HG03108 (cell line): ENCODE data around the gene ABCA13.

Experiments
- ATAC-seq: cut with Tn5 transposase; IDR thresholded peaks from one replicate; pipeline ENCODE4 v1.9.1; 2021; ENCODE audit warnings: moderate library complexity; ENCODE audit not compliant: unreplicated experiment

Gene ABCA13

DNA sequence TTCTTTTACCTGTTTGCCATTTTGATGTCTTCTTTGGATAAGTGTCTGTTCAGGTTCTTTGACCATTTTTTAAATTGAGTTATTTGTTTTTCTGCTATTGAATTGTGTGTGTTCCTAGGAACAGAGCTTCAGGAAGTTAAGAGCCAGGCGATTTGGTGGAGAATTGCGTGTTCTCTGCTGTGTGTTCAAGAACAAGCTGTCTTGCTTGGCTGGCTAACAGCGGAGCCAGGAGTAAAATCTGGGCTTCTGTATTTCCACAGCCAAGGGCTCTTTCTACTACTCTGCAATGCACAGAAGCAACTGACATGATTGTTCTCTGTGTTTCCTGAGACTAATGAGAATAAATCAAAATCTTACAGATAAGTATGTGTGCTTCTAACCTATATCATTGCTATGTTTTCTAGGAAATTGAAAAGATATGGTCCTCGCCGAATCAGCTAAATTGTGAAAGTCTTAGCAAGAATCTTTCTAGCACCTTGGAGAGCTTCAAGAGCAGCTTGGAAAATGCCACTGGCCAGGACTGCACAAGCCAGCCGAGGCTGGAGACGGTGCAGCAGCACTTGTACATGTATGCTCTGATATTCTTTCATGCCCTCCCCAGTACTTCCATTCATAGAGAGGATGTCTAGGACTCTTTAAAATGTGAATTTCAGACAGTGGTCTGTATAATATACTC lies 124.2 kb downstream of the ABCA13 start:
- ATAC-seq, result no peak

DNA sequence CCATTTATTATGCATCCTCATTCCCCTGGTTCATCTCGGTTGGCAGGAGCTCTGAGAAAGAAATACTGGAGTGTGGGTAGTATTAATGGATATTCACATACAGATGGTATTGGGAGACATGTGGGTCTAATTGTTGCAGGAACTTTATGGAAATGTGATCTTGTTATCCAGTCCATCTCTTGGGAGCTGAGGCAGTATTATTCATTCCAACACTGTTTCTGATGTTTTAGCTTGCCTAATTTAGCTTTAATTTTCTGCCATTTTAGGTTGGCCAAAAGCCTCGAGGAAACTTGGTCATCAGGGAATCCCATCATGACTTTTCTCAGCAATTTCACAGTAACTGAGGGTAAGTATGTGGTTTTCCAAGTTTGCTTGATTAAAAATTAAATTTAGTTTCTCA lies 125.7 kb downstream of the ABCA13 start:
- ATAC-seq, result no peak

DNA sequence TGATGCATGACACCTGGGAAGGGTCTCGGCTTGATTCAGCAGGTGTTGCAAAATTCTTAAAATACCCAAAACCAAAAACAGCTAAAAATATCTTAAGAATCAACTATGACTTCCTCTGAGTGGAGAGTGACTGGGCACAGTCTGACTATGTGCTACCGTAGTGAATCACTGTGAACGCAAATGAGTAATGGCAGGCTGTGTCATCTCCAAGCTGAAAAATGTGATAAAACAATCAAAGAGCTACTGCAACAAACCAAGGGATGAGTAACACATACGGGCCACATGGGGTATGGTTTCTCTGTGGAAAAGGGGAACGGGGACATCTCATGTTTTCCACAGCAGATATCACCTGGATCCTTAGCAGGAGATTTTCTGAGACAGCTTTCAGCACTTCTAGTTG lies 127.5 kb downstream of the ABCA13 start:
- peak; percentile 55 for ATAC-seq

DNA sequence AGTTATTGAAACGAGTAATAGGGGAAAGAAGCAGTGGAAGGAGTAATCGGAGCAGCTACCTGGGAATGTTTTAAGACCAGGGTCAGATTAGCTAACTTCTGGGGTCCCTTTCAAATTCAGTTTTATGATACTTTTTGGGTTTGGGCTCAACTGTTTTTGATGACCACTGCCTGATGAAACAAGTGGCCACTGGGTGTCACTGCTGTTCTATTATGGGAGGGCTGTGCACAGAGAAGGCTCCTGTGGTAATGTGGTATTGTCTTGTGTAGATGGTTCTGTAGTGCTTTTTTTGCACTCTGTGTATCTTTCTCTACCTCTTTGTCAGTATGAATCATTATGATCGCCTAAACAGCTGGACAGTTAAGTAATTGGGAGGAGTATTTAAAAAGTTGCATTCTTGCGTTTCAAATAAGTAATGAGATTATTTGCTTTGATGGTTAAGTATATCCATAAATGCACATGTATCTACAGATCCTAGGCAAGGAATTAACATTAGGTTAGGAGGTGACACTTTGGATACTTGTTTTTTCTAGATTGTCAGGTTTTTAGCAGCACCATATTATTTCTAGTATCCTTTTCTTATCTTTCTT lies 128.4 kb downstream of the ABCA13 start:
- ATAC-seq, result peak; percentile 78

DNA sequence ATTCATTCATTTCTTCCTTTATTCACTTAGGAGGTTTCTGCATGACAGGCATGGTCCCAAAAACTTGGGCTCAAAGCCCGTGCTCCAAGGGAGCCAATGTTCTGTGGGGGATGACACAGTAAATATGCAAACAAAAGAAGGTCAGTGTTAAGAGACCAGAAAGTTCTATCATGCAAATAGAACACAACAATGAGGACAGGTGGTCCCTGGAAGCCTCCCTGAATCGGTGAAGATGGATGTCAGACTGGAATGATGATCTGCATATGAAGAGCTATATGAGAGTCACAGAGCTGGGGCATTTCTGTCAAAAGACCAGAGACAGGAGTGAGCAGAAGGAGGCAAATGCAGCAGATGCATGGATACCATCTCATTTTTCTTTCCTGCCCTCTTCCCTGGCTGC lies 129.0 kb downstream of the ABCA13 start:
- no peak for ATAC-seq

DNA sequence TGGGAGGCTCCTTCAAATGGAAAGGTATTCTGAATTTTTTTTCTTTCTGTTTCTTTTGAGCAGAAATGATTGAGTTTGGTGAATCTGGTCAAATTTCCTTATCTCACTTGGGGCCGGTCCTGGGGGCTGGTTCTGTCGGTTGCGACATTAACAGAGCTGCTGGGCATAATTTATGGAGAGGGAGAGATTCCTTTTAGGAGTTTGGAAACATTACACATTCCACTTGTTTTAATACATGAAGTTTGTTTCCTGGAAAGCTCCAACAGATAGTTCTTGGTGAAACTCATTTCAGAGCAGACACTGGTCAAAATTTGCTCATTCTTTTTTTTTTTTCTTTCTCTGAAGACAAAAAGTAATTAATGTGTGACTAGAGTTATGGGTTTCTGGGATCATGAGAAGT lies 129.9 kb downstream of the ABCA13 start:
- no peak for ATAC-seq

DNA sequence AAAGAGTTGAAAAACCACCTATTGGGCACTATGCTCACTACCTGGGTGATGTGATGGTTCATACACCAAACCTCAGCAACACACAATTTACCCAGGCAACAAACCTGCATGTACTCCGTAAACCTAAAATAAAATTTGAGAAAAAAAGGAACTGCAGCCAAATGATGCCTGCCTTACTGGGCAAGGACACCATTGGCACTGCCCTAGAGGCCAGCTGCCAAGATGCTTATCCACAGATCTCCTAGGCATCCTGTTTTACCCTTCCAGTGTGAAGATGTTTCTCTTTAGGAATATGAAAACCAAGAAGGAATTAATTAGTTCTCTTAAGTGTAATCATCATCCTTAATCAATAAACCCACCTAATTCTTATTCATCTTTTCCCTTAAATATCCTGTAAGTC lies 133.4 kb downstream of the ABCA13 start:
- ATAC-seq, result no peak

DNA sequence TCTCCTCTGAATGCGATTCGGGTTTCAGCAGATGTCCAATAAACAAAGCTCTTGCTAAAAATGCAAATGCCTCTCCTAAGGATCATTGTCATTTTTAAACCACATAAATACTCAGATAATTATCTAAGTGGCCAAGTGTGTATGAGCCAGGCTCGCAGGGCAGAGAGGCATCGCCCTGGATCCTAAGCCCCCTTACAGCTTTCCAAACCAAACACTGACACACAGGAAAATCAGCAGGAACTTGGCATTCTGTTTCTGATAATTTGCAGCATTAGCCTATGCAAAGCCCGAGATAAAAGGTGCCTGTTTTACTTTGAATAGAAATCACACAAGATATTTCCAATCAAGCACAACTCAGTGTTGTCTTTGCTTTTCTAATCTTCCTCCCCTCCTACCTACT lies 134.4 kb downstream of the ABCA13 start:
- ATAC-seq, result no peak

DNA sequence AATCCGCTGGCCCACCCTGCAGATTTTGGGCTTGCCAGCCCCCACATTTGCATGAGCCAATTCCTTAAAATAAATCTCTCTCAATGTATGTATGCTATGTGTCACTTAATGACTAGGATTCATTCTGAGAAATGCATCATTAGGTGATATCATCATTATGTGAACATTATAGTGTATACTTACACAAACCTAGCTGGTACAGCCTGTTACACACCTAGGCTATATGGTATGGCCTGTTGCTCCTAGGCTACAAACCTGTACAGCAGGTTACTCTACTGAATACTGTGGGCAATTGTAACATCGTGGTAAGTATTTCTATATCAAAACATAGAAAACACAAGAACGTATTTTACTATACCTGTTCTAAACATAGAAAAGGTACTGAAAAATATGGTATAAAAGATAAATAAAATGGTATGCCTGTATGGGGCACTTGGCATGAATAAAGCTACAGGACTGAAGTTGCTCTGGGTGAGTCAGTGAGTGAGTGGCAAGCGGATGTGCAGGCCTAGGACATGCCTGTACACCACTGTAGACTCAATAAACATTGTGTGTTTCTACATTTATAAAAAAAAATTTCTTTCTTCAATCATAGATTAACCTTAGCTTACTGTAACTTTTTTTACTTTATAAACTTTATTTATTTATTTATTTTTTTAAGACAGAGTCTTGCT lies 135.9 kb downstream of the ABCA13 start:
- ATAC-seq, result no peak

DNA sequence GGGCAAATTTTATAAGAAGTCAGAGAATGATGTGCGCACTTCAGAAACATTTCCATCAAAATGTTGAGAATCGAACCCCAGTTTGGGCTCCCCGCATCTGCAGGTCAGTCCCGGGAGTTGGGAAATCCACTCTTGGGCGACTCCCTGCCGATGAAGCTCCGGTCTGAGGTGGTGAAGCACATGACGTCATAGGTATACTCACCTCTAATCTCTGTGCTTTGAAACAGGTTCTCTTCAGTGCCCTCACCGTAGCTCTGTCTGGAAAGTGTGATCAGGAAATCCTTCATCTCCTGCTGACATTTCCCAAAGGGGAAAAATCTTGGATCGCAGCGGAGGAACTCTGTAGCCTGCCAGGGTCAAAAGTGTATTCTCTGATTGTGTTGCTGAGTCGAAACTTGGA lies 138.5 kb downstream of the ABCA13 start:
- no peak for ATAC-seq

DNA sequence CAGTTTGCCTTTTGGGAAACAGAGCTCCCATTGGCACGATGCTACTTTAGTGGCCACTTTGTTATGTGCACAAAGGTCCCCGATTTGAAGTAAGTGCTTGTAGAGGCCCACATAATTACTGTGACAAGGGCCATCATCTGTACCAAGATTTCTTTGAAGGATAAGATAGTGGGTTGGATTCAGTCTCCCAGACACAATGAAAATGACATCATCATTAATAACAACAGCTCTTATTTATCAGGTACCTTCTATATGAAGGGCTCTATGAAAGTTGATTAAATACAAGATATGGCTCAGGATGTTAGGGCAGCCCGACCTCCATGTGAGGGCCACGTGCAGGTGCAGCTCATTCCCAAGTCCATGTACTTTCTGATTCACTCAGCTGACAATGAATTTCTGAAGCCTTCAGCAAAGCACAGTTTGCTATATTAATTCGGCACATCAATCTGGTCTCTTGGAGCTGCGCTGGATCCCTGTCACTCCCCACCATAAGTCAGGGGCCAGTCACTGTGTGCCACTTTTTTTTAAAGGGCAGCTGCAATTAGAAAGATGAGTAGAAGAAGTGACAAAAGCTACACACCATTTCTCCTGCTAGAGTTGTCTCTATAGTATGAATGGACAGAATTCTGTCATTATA lies 140.3 kb downstream of the ABCA13 start:
- ATAC-seq, result no peak

DNA sequence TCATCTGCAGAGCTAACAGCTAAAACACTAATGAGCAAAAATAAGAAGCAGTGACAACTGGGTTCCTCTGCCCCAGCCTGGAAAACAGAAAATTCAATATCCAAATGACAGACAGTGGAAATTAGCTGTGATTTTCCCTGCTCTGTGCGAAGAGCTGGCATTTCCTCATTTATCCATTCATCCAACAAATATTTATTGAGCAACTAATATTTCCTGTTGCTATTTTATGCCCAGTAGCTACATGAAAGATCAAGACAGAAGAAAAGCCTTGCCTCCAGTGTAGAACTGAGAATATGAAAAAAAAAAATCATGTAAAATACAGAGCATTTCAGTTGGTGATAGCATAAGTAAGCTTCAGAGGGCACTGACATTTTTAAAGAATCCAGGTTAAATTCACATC lies 140.9 kb downstream of the ABCA13 start:
- ATAC-seq, result no peak

DNA sequence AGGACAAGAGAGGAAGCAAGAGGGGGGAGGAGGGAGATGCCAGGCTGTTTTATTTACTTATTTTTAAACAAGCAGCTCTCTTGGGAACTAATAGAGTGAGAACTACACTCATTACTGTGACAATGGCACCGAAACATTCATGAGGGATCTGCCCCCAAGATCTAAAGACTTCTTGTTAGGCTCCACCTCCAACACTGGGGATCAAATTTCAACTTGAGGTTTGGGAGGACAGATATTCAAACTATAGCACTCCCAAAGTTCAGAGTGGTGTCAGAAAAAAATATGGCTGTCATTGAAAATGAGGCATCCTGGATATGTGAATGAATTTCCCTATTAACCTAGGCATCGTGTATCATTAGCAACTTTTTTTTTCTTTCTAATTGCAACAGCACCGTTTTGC lies 145.5 kb downstream of the ABCA13 start:
- no peak for ATAC-seq

DNA sequence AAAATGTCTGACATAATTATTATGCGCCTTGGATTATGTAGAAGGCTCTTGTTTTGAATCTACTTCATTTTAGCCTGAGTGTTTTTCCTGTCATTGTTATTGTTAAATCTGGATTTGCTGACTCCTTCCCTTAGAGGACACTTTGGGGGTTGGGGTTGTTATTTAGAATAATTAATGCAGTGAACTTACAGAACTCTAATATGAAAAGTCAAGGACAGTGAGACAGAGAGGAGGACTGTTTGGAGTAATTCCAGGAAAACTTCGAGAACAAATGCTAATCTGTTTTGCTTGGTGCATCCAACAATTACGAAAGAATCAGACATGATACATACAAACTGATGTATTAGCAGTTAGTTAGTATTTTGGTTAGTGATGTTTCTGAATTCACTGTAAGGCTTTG lies 146.1 kb downstream of the ABCA13 start:
- ATAC-seq, result no peak

DNA sequence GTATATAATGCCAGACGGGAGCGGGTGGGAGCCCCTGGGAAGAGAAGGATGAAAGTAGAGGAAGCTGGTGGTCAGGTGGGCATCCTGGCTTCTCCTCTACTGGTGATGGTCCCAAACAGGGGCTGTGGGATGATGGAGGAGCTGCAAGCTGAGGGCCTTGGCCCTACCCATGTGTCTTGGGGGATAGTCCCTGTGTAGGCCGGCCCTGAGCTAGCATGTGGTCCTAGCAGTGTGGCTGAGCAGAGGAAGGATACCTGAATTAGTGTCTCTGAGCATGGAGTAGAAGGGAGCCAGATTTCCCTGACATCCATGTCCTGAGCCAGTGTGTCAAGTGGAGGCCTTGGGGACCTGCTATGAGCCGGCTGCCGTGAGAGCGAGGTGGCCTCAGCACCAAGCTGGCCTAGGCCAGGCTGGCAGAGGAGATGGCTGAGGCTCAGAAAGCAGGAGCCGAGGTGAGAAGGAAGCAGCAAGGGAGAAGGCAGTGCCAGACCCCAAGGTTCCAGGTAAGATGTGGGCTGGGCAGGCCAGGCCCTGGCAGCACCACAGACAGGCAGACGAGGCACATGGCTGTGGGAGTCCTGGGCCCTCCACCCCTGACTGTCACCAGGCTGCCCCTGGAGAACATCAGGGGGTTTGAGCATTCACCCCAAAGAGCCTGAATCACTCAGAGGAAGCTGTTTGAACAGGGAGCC lies 150.2 kb downstream of the ABCA13 start:
- ATAC-seq, result no peak

DNA sequence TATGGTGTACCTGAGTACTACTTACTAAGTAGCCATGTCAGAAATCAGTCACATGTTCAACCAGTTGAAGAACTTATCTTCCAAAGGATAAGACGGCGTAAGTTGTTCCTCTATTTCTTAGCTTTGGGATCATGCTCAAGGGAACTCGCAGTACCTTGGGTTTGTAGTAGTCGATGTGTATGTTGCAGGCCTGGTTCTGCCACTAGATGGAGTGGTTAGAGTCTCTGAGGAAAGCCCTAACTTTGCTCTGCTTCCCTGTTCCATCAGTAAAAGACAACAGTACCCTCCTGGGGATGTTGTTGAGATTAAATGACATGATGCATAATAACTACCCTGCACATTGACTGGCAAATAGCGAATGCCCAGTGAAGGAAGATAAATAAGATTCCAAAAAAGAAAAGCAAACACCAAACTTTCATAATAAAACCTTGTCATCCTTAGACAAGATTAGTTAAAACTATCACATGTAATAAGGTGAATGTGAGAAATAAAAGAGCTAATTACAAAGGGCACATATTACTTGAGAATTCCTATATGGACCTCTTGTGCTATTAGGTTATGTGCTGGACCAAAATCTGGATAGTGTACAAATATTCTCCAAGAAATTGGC lies 165.9 kb downstream of the ABCA13 start:
- no peak for ATAC-seq

DNA sequence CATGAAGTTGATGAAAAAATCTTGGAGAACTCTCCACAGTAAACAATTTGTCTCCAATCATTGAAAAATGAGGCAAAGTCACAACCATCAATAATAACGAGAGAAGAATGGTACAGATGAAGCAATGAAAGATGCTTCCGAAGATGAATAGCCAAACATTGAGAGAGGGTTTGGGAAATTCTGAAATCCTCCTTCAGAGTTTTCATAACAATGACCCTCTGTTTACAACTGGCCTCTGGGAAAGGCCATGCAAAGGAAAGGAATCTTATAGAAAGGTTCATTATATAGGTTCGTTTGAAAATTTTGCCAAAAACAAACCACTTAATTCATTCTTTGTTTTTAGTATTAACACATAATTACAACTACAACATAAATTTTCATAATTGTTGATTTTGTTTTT lies 166.5 kb downstream of the ABCA13 start:
- no peak for ATAC-seq

DNA sequence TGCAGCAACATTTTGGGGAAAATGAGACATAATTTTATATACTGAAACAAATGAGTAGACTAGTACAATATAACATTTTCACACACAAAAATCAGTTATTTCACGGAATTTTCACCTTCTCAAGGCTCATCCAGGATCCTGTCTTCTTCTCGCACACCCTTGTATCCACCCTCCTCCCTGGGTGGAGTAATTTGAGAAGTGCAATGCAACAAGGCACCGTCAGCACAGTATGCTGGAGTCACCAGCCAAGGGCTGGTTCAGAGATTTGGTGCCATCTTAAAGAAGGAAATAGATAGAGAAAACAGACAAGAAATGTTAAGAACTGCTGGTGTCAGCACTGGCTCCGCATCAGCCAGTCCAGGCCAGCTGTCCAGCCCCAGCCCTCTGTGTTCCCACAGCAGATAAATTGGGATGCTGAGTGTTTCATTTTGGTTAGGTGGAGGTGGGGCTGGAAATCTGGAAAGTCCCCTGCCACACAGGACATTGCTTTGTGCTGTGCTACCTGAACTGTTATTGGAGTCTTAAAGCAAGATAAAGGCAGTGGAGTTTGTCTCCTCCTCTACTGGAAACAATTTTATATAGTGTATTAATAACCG lies 176.1 kb downstream of the ABCA13 start:
- ATAC-seq, result no peak

DNA sequence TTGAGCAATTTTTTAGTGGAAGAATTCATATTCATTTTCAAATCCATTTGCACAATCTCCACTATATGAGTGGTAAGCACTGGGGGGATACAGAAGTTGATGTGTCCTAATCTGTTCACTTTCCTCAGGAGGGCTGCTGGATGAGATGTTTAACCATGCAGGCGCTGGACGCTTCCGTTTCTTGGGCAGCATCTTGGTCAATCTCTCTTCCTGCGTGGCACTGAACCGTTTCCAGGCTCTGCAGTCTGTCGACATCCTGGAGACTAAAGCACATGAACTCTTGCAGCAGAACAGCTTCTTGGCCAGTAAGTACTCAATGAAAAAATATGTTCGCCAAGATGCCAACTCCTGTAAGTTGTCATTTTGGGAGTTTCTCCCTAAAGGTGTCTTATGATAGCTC lies 179.3 kb downstream of the ABCA13 start:
- no peak for ATAC-seq

DNA sequence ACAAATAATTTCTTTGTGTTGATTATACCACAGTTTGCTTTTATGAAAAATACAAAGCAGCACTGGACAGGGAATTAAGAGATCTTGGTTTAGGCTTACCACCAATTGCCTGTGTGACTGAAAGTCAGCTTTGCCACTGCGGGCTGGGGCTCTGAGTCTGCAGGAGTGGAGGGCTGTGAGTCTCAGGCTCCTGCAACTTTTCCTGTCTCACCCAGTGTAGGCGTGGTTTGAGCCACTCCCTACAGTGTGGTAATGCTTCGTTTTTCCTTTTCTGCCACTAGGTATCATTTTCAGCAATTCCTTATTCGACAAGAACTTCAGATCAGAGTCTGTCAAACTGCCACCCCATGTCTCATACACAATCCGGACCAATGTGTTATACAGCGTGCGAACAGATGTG lies 180.6 kb downstream of the ABCA13 start:
- no peak for ATAC-seq

DNA sequence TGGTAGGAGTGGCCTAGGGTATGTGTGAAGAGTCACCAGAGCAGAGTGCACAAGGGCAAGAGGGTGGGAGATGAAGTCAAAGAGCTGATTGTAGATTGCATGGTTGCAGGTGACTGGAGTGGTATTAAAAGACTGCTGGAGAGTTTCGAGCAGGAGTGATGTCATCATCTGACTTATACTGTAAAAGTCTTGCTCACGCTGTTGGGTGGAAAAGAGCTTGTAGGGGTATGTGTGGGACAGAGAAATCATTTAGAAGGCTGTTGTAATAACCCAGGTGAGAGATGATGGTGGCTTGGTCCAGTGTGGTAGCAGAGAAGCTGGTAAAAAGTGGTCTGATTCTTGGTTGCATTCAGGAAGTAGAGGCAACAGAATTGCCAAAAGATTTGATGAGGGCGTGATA lies 184.1 kb downstream of the ABCA13 start:
- no peak for ATAC-seq
